Measurements from ENCODE around the gene RAB33A.

GRCh38 chrX:130190801-130191200, 19.0 kb downstream of the RAB33A start:
- TF ChIP-seq ZFX (IDR thresholded peaks at IDR 0.05; ENCODE audit: borderline replicate concordance) (no peak), CTCF (IDR thresholded peaks at IDR 0.05) (no peak)
